Limb (tissue), 2 donors: ENCODE measurements around the gene EIF1AD.
A peak's percentile ranks its signal among the peaks of the same experiment; 100 is the strongest.

Experiments used
- DNase-seq, 2 donors: peaks; one replicate each; pipeline ENCODE4 v3.0.0-alpha.2; 2016; ENCODE audit errors: extremely low spot score in 2 of 2

EIF1AD gene

DNA sequence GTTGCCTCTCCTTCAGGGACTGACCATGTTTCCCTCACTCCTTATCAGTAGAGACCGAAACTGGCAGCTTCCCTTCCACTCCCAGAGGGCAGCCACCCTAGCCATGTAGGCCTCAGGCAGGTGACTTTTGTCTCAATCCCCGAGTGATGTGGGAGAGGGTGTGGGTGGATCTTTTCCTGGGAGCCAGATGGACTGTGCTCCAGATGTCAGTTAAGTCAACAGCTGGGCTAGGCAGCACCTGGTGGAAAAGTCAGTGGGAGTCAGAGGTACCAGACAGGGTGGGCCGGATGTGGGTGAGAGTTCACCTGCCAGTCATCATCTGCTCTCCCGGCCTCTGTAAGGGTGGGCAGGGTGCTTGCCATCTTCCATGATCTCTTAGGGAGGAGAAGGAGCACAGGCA lies 2.2 kb upstream of the EIF1AD start:
- no peak for DNase-seq

DNA sequence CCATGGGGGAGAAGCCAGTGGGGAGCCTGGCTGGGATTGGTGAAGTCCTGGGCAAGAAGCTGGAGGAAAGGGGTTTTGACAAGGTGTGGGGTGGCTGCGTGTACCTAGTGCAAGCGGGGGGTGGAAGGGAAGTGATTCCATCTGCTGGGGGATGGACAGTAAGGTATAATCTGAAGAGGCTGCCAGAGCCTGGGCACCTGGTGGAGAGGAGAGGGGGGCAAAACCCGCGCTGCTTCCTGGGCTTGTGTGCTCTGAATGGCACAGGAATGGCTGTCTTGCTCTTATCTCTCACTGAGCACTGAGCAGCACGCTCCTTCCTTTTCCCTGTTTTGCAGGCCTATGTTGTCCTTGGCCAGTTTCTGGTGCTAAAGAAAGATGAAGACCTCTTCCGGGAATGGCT lies 1.3 kb upstream of the EIF1AD start:
- DNase-seq = no peak

DNA sequence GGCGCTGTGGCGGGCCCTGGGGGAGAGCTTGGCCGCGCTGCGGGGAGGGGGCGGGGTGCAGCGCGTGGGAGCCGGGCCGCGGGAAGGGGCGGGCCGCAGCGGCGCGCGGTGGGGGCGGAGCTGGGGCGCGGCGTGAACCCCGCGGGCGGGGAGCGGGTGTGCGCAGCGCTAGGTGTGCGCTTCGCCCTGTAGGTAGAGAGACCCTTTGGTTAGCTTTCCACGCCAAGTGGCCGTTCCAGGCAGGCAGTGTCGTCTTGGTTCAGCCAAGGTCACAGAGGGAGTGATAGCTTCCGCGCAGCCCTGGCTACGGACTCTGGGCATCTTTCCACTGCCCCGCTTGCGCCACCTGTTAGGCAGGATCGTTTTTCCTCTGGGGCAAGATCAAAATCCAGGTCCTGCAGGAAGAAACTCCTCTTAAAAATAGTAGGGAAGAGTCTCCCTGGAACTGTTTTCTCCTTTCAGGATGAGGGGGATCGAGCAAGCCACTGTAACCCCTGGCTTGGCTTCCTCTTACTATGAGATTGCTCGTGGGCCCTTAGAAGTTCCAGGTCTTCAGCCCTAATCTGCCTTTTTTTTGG lies 780 bp upstream of the EIF1AD start:
- DNase-seq = peak in 1 of 2 donors; percentile 26

DNA sequence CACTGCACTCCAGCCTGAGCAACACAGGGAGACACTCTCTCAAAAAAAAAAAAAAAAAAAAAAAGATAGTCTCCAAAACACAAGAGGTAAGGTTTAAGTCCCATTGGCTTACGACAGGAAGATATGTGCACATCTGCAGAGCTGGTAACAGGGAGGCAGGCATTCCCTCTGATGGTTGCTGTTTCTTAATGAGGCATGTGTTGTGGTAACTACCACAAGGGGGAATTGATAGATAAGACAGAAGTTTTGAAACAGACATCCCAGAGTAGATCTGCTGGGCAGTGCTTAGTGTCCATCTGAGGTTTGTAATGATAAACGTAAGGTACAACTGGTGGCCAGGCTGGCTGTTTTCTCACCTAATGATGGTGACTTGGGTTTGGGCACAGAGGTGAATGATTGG lies 4.7 kb downstream of the EIF1AD start:
- DNase-seq = no peak

DNA sequence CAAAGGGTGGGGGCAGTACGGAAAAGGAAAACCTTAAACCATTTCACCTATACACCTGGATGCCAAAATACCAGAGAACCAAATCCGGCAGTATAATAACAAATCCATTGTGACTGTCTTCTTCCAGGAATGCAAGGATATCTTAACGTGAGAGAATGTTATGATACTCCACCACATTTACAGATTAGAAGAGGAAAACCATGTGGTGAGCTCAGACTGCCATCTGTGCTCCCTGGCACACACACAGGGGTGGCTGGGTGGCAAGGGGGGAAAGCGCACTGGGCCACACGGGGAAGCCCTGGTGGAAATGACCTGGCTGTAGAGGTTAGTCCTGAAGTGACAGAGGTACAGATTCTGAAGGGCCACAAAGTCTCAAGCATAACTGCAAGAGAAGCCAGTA lies 9.9 kb downstream of the EIF1AD start:
- DNase-seq = no peak

DNA sequence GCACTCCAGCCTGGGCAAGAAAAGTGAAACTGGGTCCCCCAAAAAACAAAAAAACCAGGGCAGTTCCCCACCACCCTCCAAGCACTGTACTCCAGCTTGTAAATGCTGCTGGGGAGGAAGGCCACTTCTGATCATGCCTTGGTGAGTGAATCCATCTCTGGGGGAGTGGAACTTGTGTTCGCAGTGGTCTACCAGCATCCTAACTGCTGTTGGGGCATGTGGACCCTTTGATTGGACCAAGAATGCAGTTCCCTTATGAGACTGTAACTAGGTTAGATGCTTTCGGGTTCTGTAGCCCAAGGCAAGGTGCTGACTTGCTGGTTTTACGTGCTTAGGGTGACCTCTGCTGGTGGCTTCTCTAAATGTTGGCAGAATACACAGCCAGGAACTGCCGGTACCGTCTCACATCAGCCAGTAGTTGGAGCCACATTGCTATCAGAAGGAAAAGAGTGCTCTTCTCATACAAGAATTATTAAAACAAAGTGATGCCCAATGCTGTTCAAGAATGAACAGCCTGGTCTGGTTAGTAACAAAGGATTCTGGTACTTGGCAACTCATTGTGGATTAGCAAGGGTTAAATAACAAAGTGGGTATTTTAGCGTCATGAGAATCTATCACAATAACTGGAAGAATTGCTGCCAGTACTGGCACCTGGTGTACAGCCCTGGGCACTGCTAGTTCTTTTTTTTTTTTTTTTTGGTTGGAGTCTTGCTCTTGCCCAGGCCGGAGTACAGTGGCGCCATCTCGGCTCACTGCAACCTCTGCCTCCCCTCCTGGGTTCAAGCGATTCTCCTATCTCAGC lies 13.0 kb downstream of the EIF1AD start:
- peak; percentile 92 to 94 for DNase-seq

DNA sequence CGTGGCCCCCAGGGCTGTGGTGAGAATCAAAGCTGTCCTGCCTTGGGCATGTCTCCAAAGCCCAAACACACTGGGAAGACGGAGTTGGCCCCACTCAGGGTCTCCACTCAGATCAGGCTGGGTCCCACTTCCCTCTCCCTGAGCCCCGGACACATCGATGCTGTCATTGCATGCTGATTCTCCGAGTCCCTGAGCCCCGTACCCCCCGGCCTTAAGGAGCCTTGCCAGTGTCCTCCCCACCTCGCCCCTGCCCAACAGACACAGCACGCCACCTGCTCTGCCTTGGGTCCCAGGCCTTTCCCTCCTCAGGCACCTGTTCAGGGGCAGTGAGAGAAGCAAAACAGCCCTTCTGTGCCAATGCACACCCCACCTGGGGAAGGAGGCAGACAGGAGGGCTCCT lies 14.6 kb downstream of the EIF1AD start:
- no peak for DNase-seq

DNA sequence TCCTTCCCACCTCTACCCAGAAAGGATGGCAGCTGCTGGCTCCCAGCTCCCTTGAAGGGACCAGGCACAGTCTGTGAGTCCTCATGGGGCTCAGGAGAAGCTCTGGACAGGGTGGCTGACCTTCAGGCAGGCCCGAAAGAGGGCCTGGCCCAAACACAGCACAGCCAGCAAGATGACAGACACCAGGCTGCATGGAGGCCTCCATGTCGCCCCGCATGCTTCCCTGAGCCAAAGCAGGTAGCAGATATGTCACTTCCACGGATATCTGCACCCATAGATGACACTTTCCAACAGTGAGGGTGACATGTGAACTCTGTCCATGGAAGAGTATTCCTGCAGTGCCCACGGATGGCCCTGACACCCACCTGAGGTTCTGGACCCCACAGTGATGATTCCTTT lies 18.4 kb downstream of the EIF1AD start:
- no peak for DNase-seq

DNA sequence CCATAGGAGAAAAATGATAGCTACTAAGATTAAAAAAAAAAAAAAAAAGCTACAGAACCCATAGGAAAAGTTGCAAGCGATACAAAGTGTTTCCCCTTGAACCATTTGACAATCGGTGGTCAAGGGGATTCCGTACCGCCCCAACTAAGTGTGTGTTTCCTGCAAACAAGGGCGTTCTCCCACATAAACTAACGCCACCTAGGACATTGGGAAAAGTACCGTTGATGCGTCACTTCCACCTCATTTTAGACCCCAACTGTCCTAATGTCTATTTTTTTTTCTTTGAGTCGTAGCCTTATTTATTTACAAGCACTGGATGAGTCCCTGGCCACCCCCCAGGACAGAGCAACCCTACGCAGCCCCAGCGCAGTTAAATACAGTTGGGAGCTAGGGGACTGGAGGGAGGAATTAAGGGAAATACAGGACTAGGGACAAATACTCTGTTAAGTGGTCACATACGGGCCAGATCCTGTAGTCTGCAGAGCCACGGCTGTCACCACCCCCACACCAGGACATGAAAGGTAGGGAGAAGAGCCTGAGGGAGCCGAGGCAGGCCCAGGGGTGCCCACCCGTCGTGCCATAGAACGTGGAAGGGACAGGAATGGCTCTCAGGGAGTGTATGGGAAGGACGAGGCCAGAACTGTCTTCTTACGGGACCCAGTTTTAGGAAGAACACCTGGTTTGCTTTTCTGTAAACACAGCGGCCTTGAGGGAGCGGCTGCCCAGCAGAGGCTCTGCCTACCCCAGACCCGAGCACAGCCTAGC lies 19.0 kb downstream of the EIF1AD start:
- DNase-seq = no peak

DNA sequence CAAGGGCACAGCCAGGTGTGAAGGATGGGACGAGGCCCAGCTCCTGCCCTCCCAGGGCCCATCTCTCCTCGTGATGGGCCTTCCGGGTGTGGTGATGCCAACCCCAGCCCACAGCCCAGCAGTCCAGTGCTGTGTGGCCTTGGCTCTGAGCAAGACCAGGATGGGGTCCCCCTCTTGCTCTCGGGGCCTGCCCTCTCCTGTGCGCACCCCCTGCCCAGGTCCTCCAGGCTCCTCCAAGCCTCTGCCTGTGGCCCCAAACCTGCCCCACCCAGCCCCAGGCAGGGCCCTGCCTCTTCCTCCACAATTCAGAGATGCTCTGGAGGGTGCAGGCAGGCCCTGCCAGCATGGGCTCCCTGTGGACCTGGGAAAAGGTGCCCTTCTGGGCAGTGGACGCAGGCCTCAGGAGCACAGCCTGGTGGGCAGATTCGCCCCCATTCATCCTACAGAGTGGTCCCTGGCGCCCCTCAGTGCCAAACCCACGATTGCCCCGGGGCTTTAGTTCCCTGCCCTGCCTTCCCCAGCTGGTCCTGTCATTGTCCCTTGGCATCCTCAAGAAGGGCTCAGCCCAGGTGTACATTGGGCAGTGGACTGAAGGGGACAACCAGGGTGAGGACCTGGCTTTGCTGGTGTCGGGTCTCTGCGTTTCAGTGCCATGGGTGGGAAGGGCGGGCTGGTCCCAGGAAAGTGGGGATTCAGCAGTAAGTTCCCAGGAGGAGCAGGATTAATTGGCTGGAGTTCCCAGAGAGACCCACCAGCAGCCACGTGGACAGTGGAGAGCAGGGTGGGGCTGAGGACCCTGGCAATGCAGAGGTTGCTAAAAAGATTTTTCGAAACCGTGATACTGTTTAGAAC lies 19.8 kb downstream of the EIF1AD start:
- DNase-seq = no peak

DNA sequence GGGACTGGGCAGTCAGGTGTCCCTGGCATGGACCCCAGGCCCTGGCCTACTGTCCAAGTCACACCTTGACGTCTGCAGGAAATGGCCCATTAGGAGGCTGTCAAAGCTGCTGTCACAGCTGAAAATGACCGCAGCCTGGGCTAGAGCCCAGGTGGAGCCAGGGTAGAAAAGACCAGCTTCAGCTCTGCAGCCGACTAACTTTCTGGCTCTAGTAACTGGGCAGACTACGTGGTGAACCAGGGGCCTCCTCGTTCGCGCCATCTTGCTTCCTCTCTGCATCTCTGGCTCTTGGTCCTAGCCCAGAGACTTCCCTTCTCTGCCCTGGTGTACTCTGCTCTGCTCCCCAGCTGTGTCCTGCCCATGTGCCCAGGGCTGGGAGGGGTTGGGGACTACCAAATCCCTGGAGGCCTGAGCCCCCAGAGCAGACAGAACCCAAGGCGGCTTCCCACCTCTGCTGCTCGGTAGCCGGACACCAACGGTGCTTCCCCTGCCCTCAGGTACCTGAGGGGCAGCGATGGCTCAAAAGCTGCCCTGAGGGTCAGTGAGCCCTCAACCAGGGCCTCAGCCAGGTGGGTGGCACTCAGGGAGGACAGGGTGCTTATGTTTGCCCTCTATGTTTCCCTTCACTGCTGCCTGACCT lies 20.7 kb downstream of the EIF1AD start:
- DNase-seq = no peak

DNA sequence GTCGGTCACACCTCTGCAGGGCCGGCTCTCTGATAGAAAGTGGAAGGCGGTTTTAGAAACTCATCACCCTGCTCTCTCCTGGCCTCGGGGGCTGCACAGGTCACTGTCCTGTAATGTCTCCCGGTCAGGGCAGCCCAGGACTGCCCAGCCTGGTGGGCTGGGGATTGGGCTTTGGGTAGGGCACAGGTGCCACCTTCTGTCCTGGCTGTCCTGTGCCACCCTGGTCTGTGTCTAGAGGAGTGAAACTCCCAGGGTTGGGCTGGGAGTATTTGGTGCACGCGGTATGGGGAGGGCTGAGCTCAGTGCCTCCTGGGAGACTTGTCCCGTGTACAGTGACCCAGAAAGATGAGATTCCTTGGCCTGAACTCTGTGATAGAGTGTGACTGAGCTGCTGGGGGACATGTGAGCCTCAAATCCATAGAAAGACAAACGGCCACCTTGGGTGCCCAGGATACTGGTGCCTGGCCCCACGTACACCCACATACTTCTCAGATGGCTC lies 22.6 kb downstream of the EIF1AD start:
- DNase-seq = no peak

DNA sequence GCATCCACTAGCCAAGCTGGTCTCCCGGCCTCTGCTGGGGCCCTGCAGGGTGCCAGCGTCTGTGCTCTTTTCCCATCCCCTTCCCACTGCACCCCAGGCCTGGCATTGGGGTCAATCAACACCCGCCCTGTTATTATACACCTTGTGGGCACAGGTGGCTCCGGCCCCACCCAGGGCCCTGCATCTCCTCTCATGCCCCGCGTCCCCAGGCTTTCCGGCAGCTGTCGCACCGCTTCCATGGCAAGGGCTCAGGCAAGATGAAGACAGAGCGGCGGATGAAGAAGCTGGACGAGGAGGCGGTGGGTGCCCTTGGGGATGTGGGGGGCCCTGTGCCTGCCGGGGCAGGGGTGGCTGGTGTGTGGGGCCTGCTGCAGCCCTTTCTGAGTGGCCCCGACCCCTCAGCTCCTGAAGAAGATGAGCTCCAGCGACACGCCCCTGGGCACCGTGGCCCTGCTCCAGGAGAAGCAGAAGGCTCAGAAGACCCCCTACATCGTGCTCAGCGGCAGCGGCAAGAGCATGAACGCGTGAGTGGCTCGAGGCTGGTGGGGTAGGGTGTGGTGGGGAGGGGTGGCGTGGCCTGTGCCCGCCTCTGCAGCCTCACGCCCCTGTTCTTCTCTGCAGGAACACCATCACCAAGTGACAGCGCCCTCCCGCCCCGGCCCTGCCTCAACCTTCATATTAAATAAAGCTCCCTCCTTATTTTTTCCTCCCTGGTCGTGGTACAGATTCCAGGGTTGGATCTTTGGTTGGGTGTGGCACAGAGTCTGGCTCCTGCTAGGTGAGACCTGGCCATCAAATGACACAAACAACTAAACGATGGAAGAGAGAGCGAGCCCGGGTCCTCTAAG lies 23.3 kb downstream of the EIF1AD start:
- no peak for DNase-seq

DNA sequence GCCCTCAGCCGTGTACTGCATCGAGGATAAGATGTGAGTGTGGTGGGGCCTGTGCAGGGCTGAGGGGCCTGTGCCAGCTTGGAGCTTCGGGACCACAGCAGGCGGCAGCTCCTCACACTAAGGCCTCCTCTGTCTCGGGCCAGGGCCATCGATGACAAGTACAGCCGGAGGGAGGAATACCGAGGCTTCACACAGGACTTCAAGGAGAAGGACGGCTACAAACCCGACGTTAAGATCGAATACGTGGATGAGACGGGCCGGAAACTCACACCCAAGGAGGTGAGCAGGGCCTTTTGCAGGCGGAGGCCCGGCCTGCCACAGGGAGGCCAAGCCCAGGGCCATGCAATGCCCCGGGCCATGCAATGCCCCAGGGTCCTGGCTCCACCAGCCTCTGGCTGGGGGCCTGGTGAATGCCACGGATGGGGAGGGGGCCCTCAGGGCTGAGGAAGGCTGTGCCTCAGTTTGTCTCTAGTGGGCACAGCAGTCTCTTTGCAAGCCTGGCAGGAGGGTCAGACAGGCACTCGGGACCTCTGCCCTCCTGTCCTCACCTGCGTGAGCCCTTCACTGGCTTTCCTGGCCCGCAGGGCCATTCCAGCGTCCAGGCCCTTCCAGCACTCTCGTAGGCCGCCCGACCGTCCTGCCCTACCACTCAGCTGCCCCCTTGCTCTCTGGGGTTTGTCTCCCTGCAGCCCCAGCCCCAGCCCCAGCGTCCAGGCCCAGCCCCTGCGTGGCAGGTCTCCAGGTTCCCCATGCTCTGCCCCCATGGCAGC lies 24.2 kb downstream of the EIF1AD start:
- no peak for DNase-seq

DNA sequence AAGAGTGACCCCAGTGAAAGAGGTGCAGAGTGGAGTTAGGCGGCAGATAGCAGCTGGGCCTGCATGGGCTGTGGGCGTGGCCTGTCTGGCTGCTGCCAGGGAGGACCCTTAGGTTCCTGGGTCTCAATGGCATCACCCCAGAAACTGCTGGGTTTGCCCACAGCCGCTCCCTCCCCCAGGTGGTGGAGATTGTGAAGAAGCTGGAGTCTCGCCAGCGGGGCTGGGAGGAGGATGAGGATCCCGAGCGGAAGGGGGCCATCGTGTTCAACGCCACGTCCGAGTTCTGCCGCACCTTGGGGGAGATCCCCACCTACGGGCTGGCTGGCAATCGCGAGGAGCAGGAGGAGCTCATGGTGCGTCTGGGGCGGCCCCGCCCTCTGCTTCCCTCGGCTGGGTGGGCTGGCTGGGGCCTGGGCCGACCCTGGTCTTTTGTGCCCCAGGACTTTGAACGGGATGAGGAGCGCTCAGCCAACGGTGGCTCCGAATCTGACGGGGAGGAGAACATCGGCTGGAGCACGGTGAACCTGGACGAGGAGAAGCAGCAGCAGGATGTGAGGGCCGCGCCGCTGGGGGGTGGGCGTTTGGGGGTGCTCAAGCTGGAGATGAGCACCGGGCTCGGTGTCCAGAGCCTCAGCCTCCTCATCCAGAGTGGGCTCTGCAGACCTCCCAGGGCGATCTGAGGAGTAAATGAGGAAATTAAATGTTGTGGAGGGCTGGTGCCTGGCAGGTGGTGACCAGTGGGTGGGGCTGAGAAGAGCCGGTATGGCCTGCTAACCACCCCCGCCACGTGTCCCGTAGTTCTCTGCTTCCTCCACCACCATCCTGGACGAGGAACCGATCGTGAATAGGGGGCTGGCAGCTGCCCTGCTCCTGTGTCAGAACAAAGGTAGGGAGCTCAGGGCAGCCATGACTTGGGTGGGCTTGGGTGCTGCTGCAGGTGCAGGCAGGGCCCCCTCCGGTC lies 25.5 kb downstream of the EIF1AD start:
- DNase-seq = no peak

DNA sequence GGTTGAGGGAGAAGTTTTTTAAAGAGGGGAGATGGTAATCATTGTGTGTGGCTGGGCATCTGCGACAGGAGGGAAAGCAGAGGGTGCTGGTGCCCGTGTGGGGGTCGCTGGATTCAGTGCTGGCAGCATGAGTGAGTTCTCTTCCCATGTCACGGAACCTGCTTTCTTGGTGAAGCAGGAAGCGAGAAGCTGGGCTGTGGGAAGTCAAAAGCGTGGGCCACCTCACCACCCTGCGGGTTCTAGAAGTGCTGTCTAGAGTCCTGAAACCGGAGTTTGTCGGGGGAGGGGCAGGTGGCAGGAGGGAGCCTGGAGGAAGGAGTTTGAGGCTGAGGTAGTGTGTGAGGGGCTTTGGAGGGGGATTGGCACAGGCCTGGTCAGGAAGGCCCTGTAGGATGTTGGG lies 26.2 kb downstream of the EIF1AD start:
- no peak for DNase-seq

DNA sequence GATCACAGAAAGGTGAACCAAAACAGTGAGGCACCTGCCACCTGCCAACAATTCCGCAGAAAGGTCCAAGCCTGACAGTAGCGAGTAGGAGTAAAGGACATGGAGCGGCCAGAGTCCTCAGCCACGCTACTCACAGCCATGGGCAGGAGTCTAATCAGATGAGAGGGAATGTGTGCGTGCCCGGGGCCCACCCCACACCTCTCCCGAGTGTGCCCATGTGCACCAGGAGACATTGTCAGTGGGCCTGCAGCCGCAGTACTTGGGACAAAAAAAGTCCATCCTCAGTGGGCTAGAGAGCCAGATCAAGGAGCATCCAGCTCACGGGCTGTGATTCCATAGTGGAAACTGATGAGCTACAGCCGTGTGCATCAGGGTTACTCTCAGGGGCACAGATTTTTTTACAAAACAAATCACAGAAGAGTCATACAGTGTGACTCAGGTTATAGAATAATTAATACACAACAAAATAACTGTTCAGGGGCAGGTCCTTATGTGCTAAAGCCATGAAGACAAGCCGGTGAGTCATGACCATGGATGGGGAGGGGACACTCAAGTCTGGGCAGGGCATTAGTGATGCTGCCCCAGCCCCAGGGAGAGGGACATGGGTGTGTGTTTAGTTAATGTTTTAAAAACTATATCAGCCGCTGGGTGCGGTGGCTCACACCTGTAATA lies 28.4 kb downstream of the EIF1AD start:
- DNase-seq = no peak

DNA sequence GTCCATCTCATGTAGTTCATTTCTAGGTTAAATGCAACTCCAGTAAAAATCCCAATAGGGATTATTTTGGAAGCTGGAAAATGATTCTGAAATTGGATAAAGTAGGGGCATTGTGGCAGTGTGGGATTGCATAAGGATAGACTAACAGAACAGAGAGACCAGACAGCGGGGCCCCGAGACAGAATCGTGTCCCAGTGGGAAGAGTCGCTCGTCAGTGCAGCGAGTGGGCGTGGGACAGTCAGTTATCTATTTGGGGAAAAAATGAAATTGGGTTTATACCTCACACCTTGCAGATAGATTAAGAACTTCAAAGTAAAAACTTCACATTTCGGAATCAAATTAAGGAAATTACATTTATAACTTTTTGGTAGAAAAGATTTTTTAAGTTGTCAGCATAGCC lies 29.8 kb downstream of the EIF1AD start:
- no peak for DNase-seq
